NB4 (cell line): ENCODE results near the gene SPIB.
"Not testable (repeated sequence)": the region's sequence is repeated elsewhere in the genome, so short reads cannot be mapped to it uniquely, and the experiment has no call there.

Experiments used
- DNase-seq: peaks from one replicate; pipeline ENCODE4 v3.0.0; 2010; ENCODE audit warnings: low read depth
- H3K4me3 ChIP-seq: one replicate; pipeline ENCODE4 v1.5.1; 2011; ENCODE audit warnings: mild to moderate bottlenecking, low read depth, low read length, moderate library complexity
- CTCF ChIP-seq: IDR thresholded peaks from one replicate; pipeline ENCODE4 v1.5.1; 2012; ENCODE audit warnings: low read depth, low read length
- MAX ChIP-seq: IDR thresholded peaks from 2 replicates; pipeline ENCODE4 v1.6.1; 2011; ENCODE audit warnings: low read depth, low read length
- MYC ChIP-seq: IDR thresholded peaks from 2 replicates; pipeline ENCODE4 v1.6.1; 2011; ENCODE audit warnings: low read depth, low read length
- POLR2A ChIP-seq: IDR thresholded peaks from 2 replicates; pipeline ENCODE4 v1.6.1; 2011; ENCODE audit warnings: mild to moderate bottlenecking; ENCODE audit not compliant: insufficient read length; ENCODE audit errors: extremely low read depth

SPIB gene

GRCh38 chr19:50464348-50464747, 45.6 kb downstream of the SPIB start:
- TF ChIP-seq POLR2A (no peak), CTCF (no peak), MYC (no peak), MAX (no peak)
- H3K4me3 ChIP-seq, result no peak overlapping the region
- no peak for DNase-seq

- TF ChIP-seq MAX (no peak), MYC (no peak), POLR2A (no peak), CTCF (no peak)
These were observed 46.3 kb downstream of the SPIB start for GRCh38 chr19:50465000-50465399.

GRCh38 chr19:50465986-50466705, 47.4 kb downstream of the SPIB start:
- DNase-seq, result no peak
- TF ChIP-seq CTCF, result no peak
- no peak for TF ChIP-seq MAX
- no peak for TF ChIP-seq POLR2A
- no peak for TF ChIP-seq MYC
- no peak overlapping the region for H3K4me3 ChIP-seq

More at GRCh38 chr19:50465000-50465399, 46.3 kb downstream of the SPIB start:
- no peak overlapping the region for H3K4me3 ChIP-seq
- DNase-seq, result no peak

GRCh38 chr19:50466706-50467039, 47.9 kb downstream of the SPIB start:
- TF ChIP-seq CTCF (no peak), POLR2A (no peak), MAX (no peak), MYC (no peak)
- H3K4me3 ChIP-seq, result no peak overlapping the region
- no peak for DNase-seq

GRCh38 chr19:50467566-50467965, 48.8 kb downstream of the SPIB start:
- DNase-seq, result no peak
- no peak for TF ChIP-seq CTCF
- no peak for TF ChIP-seq POLR2A
- TF ChIP-seq MYC, result no peak
- TF ChIP-seq MAX, result no peak
- H3K4me3 ChIP-seq, result no peak overlapping the region

- DNase-seq, result no peak
- no peak overlapping the region for H3K4me3 ChIP-seq
- TF ChIP-seq MYC, result no peak
- no peak for TF ChIP-seq MAX
- TF ChIP-seq POLR2A, result no peak
- TF ChIP-seq CTCF, result no peak
These were observed 50.1 kb downstream of the SPIB start for GRCh38 chr19:50468818-50469217.

GRCh38 chr19:50473336-50473735, 54.6 kb downstream of the SPIB start:
- H3K4me3 ChIP-seq, DNase-seq: not testable (repeated sequence)
